ENCODE data around the gene HAPSTR1. TPM values are rescaled to one million over a fixed set of nuclear protein-coding genes. Genes with fewer than 3 reads are reported as not detected.

The HAPSTR1 gene
- total and polyA plus RNA-seq, 2 of the 13 experiments (the other 11 are each of a cell fraction or from before 2014, with no cell fraction given), result 25.2 to 83.2 TPM

DNA sequence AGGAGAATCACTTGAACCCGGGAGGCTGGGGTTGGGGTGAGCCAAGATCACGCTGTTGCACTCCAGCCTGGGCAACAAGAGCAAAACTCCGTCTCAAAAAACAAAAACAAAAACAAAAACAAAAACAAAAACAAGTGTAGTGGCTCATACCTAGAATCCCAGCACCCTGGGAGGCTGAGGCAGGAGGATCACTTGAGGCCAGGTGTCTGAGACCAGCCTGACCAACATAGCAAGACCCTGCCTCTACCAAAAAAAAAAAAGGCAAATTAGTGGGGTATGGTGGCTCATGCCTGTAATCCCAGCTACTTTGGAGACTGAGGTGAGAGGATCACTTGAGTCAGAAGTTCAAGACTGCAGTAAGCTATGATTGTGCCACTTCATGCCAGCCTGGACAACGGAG is 26.4 kb upstream of the HAPSTR1 start:
- no peak for ATAC-seq
- TF ChIP-seq ZIK1 (CRISPR knock-in tag; IDR thresholded peaks at IDR 0.05; ENCODE audit: borderline replicate concordance, low read depth) (no peak), SP4 (CRISPR knock-in tag; IDR thresholded peaks at IDR 0.05) (no peak), KLF12 (CRISPR knock-in tag; IDR thresholded peaks at IDR 0.05; ENCODE audit: borderline replicate concordance) (no peak), ZNF235 (CRISPR knock-in tag; IDR thresholded peaks at IDR 0.05; ENCODE audit: borderline replicate concordance) (no peak), HMG20A (CRISPR knock-in tag; IDR thresholded peaks at IDR 0.05; ENCODE audit: borderline replicate concordance) (no peak), ZFP1 (CRISPR knock-in tag; IDR thresholded peaks at IDR 0.05) (no peak), DNMT1 (CRISPR knock-in tag; IDR thresholded peaks at IDR 0.05) (no peak), HOXA3 (CRISPR knock-in tag; IDR thresholded peaks at IDR 0.05) (no peak), ZNF569 (CRISPR knock-in tag; IDR thresholded peaks at IDR 0.05; ENCODE audit: borderline replicate concordance) (no peak), RBM39 (IDR thresholded peaks at IDR 0.05; ENCODE audit: low read depth, low read length, poor library complexity, severe bottlenecking) (no peak), ZNF30 (CRISPR knock-in tag; IDR thresholded peaks at IDR 0.05) (no peak), AKAP8 (CRISPR knock-in tag; IDR thresholded peaks at IDR 0.05) (no peak), ZBTB40 (IDR thresholded peaks at IDR 0.05) (no peak), ZBTB40 (CRISPR knock-in tag; IDR thresholded peaks at IDR 0.05) (no peak)
- TF ChIP-seq, protein P1, sequence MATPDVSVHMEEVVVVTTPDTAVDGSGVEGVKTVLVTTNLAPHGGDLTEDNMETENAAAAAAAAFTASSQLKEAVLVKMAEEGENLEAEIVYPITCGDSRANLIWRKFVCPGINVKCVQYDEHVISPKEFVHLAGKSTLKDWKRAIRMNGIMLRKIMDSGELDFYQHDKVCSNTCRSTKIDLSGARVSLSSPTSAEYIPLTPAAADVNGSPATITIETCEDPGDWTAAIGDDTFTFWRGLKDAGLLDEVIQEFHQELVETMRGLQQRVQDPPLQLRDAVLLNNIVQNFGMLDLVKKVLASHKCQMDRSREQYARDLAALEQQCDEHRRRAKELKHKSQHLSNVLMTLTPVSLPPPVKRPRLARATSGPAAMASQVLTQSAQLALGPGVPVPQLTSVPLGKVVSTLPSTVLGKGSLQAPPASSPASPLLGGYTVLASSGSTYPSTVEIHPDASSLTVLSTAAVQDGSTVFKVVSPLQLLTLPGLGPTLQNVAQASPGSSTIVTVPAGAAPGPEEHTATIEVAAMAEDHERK (CRISPR knock-in tag; IDR thresholded peaks at IDR 0.05; ENCODE audit: low read depth), result no peak
- Histone ChIP-seq H2AFZ (ENCODE audit: low read length) (no peak overlapping the region), H3K36me3 (replicated peaks in 1 of 2; ENCODE audit: control insufficient read depth in 1 of 2, insufficient read depth in 2 of 2, low read length in 2 of 2) (no peaks in the 10 kb centered on the region), H3K9ac (ENCODE audit: insufficient read depth, low read depth, low read length) (no peak overlapping the region), H3K4me2 (ENCODE audit: low read depth, low read length) (no peak overlapping the region), H3K79me2 (ENCODE audit: insufficient read depth, low read length) (no peaks in the 10 kb centered on the region), H3K9me3 (ENCODE audit: low read length) (no peaks in the 10 kb centered on the region), H3K4me1 (ENCODE audit: insufficient read depth, low read length) (no peaks in the 10 kb centered on the region), H3K27ac (ENCODE audit: extremely low read length, insufficient read depth, low read length) (no peak overlapping the region), H4K20me1 (ENCODE audit: insufficient read depth, low read length) (no peaks in the 10 kb centered on the region), H3K4me3 (replicated peaks in 1 of 3; ENCODE audit: insufficient read depth in 1 of 3, low read depth in 2 of 3, low read length in 3 of 3) (no peak overlapping the region), H3K27me3 (ENCODE audit: control insufficient read depth in 1 of 2, insufficient read depth in 2 of 2, low read length in 2 of 2) (no peaks in the 10 kb centered on the region; a peak in 1 of 5 replicates)
- 51% methylated on average over 4 of the region's 4 CpGs for WGBS (ENCODE audit: low lambda C conversion rate)
- POLR2A ChIA-PET, result no interaction called here
- no peak for DNase-seq (ENCODE audit: low spot score)
- no peak for FAIRE-seq
- intact Hi-C loops (cut with micrococcal nuclease; ENCODE audit: unreplicated experiment) (no loop called here), in situ Hi-C loops (cut with HindIII; ENCODE audit: extremely low pct_ligation_motif_present, low pct_unique_long_range_greater_than_20kb) (no loop called here)
- CTCF ChIA-PET (ENCODE audit: low intra/inter-chr PET ratio, low total read pairs), result no interaction called here
- no TSS peak for BruUV-seq (replicated peaks)
